Measurements from ENCODE around the gene EPN1. TPM values are rescaled to one million over a fixed set of nuclear protein-coding genes. Genes with fewer than 3 reads are reported as not detected.

EPN1 gene
- total RNA-seq, 2 donors from 2014 or later = 33.8 to 40.5 TPM

DNA sequence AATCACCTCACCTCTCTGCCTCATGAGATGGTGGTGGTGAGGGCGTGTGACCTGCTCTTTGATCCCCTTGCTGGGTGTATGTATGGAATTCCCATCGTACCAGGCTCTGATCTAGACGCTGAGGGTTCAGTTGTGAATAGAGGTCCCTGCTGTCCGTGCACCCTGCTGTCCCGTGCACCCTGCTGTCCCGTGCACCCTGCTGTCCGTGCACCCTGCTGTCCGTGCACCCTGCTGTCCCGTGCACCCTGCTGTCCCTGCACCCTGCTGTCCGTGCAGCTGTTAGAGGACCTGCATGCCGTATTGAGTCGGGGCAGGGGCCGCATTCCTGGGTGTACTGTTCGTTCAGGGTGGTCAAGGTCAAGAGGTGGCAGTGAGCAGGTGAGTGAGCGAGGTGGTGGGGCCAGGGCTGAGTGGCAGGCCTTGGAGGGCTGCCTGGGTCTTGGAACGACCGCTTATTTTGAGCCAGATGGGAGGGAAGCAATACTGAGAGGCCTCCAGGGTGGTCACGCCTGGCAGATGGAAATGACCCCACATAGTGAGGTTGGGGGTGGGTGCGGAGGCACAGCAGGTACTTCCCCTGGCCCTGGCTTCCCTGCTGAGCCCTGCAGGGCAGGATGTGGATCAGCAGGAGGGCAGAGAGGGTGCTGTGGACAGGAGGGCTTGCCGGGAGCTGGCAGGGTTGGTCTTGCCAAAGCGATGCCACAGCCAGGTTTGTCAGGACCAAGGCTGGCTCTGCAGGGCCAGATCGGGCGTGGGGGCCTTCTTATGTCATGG, 4.6 kb upstream of the EPN1 start:
- H3K36me3 Mint-ChIP-seq (ENCODE audit: insufficient read depth in 2 of 2) = peaks cover 3 to 17% of the 10 kb centered on the region in 2 donors
- no peak overlapping the region for H3K4me3 Mint-ChIP-seq
- H3K9me3 Mint-ChIP-seq = no peaks in the 10 kb centered on the region
- ATAC-seq (replicated peaks in 1 of 2) = no peak
- peak in 1 of 2 donors; percentile 36 for DNase-seq
- no peak overlapping the region for H3K27ac Mint-ChIP-seq
- peaks cover 18% of the 10 kb centered on the region for H3K4me1 Mint-ChIP-seq (ENCODE audit: low read depth)
- H3K27me3 Mint-ChIP-seq (ENCODE audit: low read depth) = no peaks in the 10 kb centered on the region

DNA sequence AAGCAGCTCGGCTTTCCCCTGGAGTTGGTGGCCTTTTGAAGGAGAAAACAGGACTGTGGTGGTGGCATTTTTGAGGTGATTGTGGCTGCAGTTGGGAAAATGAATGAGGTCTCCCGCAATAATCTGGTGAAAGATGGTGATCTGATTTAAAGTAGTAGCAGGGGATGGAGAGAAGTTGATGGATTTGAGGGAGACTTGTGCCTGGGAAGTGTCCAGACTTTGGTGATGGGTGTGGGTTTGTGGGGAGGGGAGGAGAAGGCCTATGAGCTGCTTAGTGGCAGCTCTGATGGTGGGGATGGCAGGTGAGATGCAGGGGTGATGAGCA, 4.0 kb upstream of the EPN1 start:
- Mint-ChIP-seq H3K27ac (no peak overlapping the region), H3K4me3 (no peak overlapping the region), H3K4me1 (ENCODE audit: low read depth) (peaks cover 18% of the 10 kb centered on the region), H3K36me3 (ENCODE audit: insufficient read depth in 2 of 2) (peaks cover 4 to 21% of the 10 kb centered on the region in 2 donors), H3K9me3 (no peaks in the 10 kb centered on the region), H3K27me3 (ENCODE audit: low read depth) (no peaks in the 10 kb centered on the region)
- ATAC-seq (replicated peaks in 1 of 2) (no peak), DNase-seq (no peak)

DNA sequence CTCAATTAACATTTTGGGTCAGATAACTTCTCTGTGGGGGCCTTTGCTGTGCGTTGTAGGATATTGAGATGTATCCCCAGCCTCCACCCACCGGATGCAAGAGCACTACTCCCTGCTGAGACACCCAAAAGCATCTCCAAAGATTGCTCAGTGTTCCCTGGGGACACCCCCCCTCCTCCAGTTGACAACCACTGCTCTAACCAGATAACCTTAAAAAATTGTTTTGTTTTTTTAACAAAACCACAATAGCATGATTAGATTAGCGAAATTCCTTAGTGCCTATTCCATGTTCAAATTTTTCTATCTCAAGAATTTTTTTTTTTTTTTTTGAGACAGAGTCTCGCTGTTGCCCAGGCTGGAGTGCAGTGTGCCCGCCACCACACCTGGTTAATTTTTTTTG, 2.6 kb upstream of the EPN1 start:
- no peak overlapping the region for H3K4me3 Mint-ChIP-seq
- H3K4me1 Mint-ChIP-seq (ENCODE audit: low read depth) = peaks cover 30% of the 10 kb centered on the region
- no peaks in the 10 kb centered on the region for H3K9me3 Mint-ChIP-seq
- peaks cover 5 to 21% of the 10 kb centered on the region in 2 donors for H3K36me3 Mint-ChIP-seq (ENCODE audit: insufficient read depth in 2 of 2)
- ATAC-seq (replicated peaks in 1 of 2) (no peak), DNase-seq (no peak)
- H3K27ac Mint-ChIP-seq = peak overlapping the region; percentile 27
- no peaks in the 10 kb centered on the region for H3K27me3 Mint-ChIP-seq (ENCODE audit: low read depth)

- DNase-seq (no peak), ATAC-seq (replicated peaks in 1 of 2) (no peak)
- H3K9me3 Mint-ChIP-seq = no peaks in the 10 kb centered on the region
- H3K36me3 Mint-ChIP-seq (ENCODE audit: insufficient read depth in 2 of 2) = peaks cover 8 to 17% of the 10 kb centered on the region in 2 donors
- peak overlapping the region; percentile 82 for H3K27ac Mint-ChIP-seq
- H3K4me1 Mint-ChIP-seq (ENCODE audit: low read depth) = peaks cover 40% of the 10 kb centered on the region
- H3K27me3 Mint-ChIP-seq (ENCODE audit: low read depth) = no peaks in the 10 kb centered on the region
- peak overlapping the region in 1 of 2 donors; percentile 14 for H3K4me3 Mint-ChIP-seq
These were observed 1.6 kb upstream of the EPN1 start for GRCh38 chr19:55673465-55673864.

DNA sequence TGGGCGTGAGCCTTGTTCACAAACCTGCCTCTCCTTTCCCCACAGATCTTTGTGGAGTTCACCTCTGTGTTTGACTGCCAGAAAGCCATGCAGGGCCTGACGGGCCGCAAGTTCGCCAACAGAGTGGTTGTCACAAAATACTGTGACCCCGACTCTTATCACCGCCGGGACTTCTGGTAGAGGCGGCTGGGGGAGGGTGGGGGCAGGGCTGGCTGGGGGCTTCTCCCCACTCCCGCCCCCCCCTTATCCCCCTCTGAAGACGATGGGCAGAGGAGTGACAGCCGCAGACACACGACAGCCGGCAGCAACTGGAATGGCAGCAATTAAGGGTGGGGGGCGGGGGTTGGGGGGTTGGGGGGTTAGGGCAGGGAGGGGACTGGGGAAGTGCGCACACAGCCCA, 1.1 kb upstream of the EPN1 start:
- no peaks in the 10 kb centered on the region for H3K9me3 Mint-ChIP-seq
- peak overlapping the region; percentile 82 for H3K27ac Mint-ChIP-seq
- no peaks in the 10 kb centered on the region for H3K27me3 Mint-ChIP-seq (ENCODE audit: low read depth)
- H3K36me3 Mint-ChIP-seq (ENCODE audit: insufficient read depth in 2 of 2) = peaks cover 8 to 19% of the 10 kb centered on the region in 2 donors
- peak overlapping the region in 1 of 2 donors; percentile 14 for H3K4me3 Mint-ChIP-seq
- ATAC-seq (replicated peaks in 1 of 2) = no peak
- H3K4me1 Mint-ChIP-seq (ENCODE audit: low read depth) = peaks cover 44% of the 10 kb centered on the region
- no peak for DNase-seq

- peak overlapping the region; percentile 39 for H3K27ac Mint-ChIP-seq
- peaks cover 50% of the 10 kb centered on the region for H3K4me1 Mint-ChIP-seq (ENCODE audit: low read depth)
- no peak for DNase-seq
- H3K27me3 Mint-ChIP-seq (ENCODE audit: low read depth) = no peaks in the 10 kb centered on the region
- peaks cover 8 to 21% of the 10 kb centered on the region in 2 donors for H3K36me3 Mint-ChIP-seq (ENCODE audit: insufficient read depth in 2 of 2)
- H3K4me3 Mint-ChIP-seq = peak overlapping the region; percentile 65 to 93
- no peaks in the 10 kb centered on the region for H3K9me3 Mint-ChIP-seq
- ATAC-seq (replicated peaks in 1 of 2) = no peak
These were observed 576 bp upstream of the EPN1 start for GRCh38 chr19:55674459-55674840.

DNA sequence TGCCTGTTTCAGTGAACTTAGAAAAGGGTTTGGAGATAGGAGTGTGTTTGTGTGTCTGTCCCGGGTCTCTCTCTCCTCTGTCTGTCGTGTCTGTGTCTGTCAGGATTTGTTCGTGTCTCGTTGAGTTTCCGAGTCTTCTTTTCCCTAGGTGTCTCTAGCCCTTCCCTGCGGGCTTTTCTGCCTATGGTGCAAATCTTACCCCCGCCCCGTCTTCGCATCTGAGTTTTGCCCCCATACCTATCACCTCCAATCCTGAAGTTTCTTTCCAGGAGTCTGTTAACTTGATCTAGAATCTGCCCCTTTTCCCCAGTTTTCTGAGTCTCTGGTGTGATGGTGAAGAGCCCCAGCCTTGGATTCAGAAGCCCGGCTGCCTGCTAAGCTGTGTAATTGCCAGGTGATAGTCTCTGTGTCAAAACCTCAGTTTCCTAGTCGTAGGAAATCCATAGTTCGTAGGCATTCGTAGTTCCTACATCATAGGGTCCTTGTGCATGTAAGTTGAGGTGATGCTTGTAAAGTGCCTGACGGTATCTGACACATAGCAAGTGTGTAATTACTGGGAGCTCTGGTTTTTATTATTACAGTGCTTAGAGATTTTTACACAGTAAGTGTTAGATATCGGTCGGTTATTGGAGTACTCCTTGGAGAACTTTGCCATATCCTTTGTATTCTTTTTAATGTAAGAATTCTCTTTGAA, 782 bp downstream of the EPN1 start:
- peak overlapping the region; percentile 93 to 94 for H3K4me3 Mint-ChIP-seq
- peak overlapping the region; percentile 96 for H3K27ac Mint-ChIP-seq
- DNase-seq (no peak), ATAC-seq (replicated peaks in 1 of 2) (no peak)
- H3K27me3 Mint-ChIP-seq (ENCODE audit: low read depth) = no peaks in the 10 kb centered on the region
- peaks cover 8 to 25% of the 10 kb centered on the region in 2 donors for H3K36me3 Mint-ChIP-seq (ENCODE audit: insufficient read depth in 2 of 2)
- no peaks in the 10 kb centered on the region for H3K9me3 Mint-ChIP-seq
- H3K4me1 Mint-ChIP-seq (ENCODE audit: low read depth) = peaks cover 57% of the 10 kb centered on the region

DNA sequence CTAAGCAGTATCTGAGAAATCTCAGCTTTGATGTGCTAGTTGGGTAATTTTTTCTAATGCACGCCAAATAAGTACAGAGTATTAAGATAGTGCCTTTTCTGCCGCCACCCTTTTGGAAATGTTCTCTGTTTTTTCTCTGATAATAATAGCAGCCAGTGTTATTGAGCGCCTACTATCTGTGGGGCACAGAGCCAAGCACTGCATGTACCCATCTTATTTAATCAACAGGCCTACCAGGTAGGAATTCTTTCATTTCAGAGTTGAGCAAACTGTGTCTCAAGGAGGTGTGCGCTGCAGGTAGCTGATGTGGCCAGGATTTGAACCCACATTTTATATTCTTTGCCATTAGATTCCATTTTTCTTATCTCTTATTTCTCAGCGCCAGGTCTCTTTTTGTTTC, 1.4 kb downstream of the EPN1 start:
- Mint-ChIP-seq H3K4me3 (peak overlapping the region; percentile 93 to 94), H3K27me3 (ENCODE audit: low read depth) (no peaks in the 10 kb centered on the region), H3K4me1 (ENCODE audit: low read depth) (peaks cover 56% of the 10 kb centered on the region), H3K9me3 (no peaks in the 10 kb centered on the region), H3K36me3 (ENCODE audit: insufficient read depth in 2 of 2) (peaks cover 8 to 26% of the 10 kb centered on the region in 2 donors), H3K27ac (peak overlapping the region; percentile 38)
- ATAC-seq (replicated peaks in 1 of 2) (no peak), DNase-seq (no peak)

DNA sequence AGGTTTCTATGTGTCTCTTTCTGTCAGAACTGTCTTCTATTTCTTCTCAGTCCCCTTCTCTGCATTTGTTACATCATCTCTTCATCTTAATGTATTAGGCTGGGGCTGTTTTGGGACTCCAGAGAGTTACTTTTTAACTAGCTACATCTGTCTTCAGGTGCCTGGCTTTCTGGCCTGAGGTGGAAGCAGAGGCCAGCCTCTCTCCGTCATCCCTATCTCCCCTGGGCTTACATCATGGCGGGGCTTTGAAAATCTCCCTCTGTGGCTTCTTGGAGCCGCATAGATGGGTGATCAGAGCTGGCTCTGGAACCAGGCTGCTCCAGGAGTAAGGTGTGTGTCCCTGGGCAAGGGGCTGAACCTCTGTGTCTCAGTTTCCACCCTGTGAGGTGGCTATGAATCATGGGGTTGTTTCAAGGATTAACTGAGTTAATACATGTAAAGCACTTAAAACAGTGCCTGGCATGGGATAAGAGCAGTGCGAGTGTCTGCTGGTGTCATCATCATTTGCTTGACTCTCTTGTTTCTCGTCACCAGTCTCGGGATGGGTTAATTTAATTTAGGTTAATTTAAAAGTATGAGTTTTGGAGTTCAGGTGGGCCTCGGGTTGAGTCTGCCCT, 2.0 kb downstream of the EPN1 start:
- H3K4me1 Mint-ChIP-seq (ENCODE audit: low read depth) = peaks cover 56% of the 10 kb centered on the region
- H3K36me3 Mint-ChIP-seq (ENCODE audit: insufficient read depth in 2 of 2) = peaks cover 8 to 25% of the 10 kb centered on the region in 2 donors
- ATAC-seq (replicated peaks in 1 of 2) (no peak), DNase-seq (no peak)
- H3K27ac Mint-ChIP-seq = peak overlapping the region; percentile 38
- no peaks in the 10 kb centered on the region for H3K27me3 Mint-ChIP-seq (ENCODE audit: low read depth)
- H3K9me3 Mint-ChIP-seq = no peaks in the 10 kb centered on the region
- peak overlapping the region; percentile 93 to 94 for H3K4me3 Mint-ChIP-seq

- DNase-seq (no peak), ATAC-seq (replicated peaks in 1 of 2) (no peak)
- peaks cover 56% of the 10 kb centered on the region for H3K4me1 Mint-ChIP-seq (ENCODE audit: low read depth)
- peak overlapping the region; percentile 93 to 94 for H3K4me3 Mint-ChIP-seq
- H3K27me3 Mint-ChIP-seq (ENCODE audit: low read depth) = no peaks in the 10 kb centered on the region
- H3K9me3 Mint-ChIP-seq = no peaks in the 10 kb centered on the region
- H3K27ac Mint-ChIP-seq = peak overlapping the region; percentile 45
- peaks cover 8 to 19% of the 10 kb centered on the region in 2 donors for H3K36me3 Mint-ChIP-seq (ENCODE audit: insufficient read depth in 2 of 2)
These were observed 2.6 kb downstream of the EPN1 start for GRCh38 chr19:55677572-55678028.

DNA sequence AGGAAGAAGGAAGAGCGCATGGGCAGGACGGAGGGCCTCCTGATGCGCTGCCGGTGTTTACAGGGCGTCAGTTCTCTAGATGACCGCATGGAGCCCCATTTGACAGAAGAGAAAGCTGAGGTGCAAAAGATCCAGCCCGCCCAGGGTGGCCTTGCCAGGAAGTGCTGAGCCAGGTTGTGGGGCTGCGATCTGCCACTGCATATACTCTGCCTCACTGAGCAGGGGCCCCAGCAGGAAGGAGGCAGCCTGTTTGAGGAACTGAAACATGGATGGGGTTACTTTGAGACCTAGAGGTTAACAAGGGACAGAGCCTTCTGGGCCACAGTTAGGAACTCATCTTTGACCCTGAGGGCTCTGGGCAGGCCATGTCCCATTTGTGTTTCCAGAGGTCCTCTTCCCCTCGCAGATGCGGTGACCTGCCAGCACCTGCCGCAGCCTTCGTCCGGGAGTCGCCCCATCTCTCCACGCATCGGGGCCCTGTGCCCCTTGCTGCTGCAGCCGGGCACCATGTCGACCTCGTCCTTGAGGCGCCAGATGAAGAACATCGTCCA, 3.2 kb downstream of the EPN1 start:
- Mint-ChIP-seq H3K9me3 (no peaks in the 10 kb centered on the region), H3K27ac (peak overlapping the region; percentile 45), H3K27me3 (ENCODE audit: low read depth) (no peaks in the 10 kb centered on the region), H3K4me3 (no peak overlapping the region), H3K4me1 (ENCODE audit: low read depth) (peaks cover 55% of the 10 kb centered on the region), H3K36me3 (ENCODE audit: insufficient read depth in 2 of 2) (peaks cover 8 to 19% of the 10 kb centered on the region in 2 donors)
- ATAC-seq (replicated peaks in 1 of 2) (no peak), DNase-seq (no peak)

- Mint-ChIP-seq H3K27ac (peak overlapping the region; percentile 23), H3K4me3 (peak overlapping the region; percentile 33 to 49), H3K9me3 (no peaks in the 10 kb centered on the region), H3K27me3 (ENCODE audit: low read depth) (no peaks in the 10 kb centered on the region), H3K4me1 (ENCODE audit: low read depth) (peaks cover 44% of the 10 kb centered on the region), H3K36me3 (ENCODE audit: insufficient read depth in 2 of 2) (peaks cover 8 to 20% of the 10 kb centered on the region in 2 donors)
- DNase-seq (no peak), ATAC-seq (replicated peaks in 1 of 2) (no peak)
These were observed 4.6 kb downstream of the EPN1 start for GRCh38 chr19:55679343-55680257.
